Measurements from ENCODE around the gene CACNA1G.
A peak's percentile ranks its signal among the peaks of the same experiment; 100 is the strongest.

Gene CACNA1G

DNA sequence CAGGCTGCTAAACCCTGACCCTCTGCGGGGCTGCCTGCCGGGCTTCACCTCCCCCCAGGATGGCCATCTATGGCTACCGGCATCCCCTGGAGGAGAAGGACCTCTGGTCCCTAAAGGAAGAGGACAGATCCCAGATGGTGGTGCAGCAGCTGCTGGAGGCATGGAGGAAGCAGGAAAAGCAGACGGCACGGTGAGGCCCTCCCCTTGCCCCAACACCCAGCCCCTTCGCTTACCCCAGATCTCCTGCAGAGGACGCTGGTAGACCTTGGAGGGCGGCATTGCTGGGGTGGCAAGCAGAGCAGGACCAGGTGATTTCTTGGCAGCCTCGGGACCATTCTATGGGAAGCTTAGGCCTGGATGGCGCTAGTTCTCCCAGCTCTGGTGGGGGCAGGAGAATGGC lies 98.7 kb downstream of the CACNA1G start:
- DNase-seq (ENCODE audit: low read depth), result no peak
- TF ChIP-seq, protein P1, sequence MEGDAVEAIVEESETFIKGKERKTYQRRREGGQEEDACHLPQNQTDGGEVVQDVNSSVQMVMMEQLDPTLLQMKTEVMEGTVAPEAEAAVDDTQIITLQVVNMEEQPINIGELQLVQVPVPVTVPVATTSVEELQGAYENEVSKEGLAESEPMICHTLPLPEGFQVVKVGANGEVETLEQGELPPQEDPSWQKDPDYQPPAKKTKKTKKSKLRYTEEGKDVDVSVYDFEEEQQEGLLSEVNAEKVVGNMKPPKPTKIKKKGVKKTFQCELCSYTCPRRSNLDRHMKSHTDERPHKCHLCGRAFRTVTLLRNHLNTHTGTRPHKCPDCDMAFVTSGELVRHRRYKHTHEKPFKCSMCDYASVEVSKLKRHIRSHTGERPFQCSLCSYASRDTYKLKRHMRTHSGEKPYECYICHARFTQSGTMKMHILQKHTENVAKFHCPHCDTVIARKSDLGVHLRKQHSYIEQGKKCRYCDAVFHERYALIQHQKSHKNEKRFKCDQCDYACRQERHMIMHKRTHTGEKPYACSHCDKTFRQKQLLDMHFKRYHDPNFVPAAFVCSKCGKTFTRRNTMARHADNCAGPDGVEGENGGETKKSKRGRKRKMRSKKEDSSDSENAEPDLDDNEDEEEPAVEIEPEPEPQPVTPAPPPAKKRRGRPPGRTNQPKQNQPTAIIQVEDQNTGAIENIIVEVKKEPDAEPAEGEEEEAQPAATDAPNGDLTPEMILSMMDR (IDR thresholded peaks at IDR 0.05; ENCODE audit: low read depth, low read length), result no peak
- TF ChIP-seq MYC (IDR thresholded peaks at IDR 0.05; ENCODE audit: low read depth, low read length), result no peak
- no peak for TF ChIP-seq POLR2A (IDR thresholded peaks at IDR 0.05; ENCODE audit: extremely low read depth, insufficient read length)
- TF ChIP-seq, protein P2, sequence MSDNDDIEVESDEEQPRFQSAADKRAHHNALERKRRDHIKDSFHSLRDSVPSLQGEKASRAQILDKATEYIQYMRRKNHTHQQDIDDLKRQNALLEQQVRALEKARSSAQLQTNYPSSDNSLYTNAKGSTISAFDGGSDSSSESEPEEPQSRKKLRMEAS (IDR thresholded peaks at IDR 0.05; ENCODE audit: low read depth, low read length), result no peak
- H3K4me3 ChIP-seq (ENCODE audit: low read depth, low read length), result no peak overlapping the region

DNA sequence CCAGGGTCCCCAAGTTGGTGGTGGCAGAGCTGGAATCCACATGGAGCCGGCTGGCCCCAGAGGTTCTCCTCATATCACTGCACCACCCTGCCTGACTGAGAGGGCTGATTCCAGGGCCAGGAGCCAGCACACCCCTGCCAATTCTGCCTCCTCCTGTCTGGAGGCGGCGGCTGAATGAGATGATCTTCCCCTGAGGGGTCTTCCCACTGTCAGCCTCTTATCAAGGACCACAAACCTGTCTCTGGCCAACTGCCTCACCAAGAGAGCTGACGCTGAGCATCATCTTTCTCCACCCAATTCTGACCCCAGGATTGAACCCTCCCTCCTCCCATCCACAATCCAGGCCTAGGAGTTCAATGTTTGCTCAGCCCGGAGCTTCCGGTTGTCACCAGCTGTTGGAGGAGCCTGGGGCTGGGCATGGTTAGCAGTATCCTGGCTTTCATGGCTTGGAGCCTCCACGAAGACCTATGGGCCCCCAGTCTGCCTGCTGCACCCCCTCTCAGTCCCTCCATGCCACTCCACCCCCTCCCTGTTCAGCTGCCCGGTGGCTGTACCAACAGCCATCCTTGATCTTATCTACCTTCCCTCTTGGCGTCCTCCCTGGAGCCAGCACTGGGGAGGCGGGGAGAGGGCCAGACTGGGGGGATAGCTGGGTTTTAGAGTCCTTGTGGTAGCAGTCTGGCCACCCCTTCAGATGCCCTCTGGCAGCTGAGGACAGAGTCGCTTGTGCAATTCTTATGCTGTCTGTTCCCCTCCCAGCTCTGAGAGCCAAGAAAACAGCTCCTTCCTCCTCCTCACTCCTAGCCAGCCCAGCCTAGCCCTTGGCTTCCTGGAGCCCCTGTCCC lies 99.7 kb downstream of the CACNA1G start:
- peak; percentile 37 for DNase-seq (ENCODE audit: low read depth)
- TF ChIP-seq POLR2A (IDR thresholded peaks at IDR 0.05; ENCODE audit: extremely low read depth, insufficient read length) (no peak), MYC (IDR thresholded peaks at IDR 0.05; ENCODE audit: low read depth, low read length) (no peak)
- TF ChIP-seq, protein P2 (IDR thresholded peaks at IDR 0.05; ENCODE audit: low read depth, low read length), result no peak
- TF ChIP-seq, protein P1 (IDR thresholded peaks at IDR 0.05; ENCODE audit: low read depth, low read length), result no peak
- no peak overlapping the region for H3K4me3 ChIP-seq (ENCODE audit: low read depth, low read length)

DNA sequence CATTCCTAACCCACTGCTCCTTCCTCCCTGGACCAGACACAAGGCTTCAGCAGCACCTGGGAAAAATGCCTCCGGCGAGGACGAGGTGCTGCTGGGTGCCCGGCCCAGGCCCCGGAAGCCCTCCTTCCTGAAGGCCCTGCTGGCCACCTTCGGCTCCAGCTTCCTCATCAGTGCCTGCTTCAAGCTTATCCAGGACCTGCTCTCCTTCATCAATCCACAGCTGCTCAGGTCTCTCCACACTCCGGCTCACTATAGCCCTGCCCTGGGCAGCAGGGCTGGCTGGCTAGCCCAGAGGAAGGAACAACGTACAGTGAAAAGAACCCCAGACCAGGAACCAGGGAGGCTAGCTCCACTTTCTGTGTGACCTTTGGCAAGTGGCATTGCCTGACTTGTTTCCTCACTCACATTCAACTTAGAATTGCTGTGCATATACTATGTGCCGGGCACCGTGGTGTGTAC lies 100.4 kb downstream of the CACNA1G start:
- DNase-seq (ENCODE audit: low read depth), result no peak
- H3K4me3 ChIP-seq (ENCODE audit: low read depth, low read length), result no peak overlapping the region
- TF ChIP-seq, protein P2 (IDR thresholded peaks at IDR 0.05; ENCODE audit: low read depth, low read length), result no peak
- TF ChIP-seq POLR2A (IDR thresholded peaks at IDR 0.05; ENCODE audit: extremely low read depth, insufficient read length) (no peak), MYC (IDR thresholded peaks at IDR 0.05; ENCODE audit: low read depth, low read length) (no peak)
- TF ChIP-seq, protein P1 (IDR thresholded peaks at IDR 0.05; ENCODE audit: low read depth, low read length), result no peak

DNA sequence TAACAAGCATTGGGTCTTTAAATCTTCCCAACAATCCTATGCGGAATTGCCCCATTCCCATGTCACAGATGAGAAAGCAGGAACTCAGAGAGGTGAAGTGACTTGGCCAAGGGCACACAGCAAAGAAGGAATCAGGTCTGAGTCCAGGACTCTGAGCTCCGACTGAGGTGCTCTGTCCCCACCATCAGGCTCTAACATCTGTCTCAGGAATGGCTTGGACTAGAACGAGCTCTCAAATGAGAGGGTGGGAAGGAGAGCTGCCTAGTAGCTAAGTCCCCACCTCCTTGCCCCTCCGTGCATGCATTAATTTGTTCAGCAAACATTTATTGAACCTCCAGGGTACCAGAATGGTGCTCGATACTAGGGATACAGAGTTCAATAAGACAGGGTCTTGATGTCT lies 100.8 kb downstream of the CACNA1G start:
- TF ChIP-seq MYC (IDR thresholded peaks at IDR 0.05; ENCODE audit: low read depth, low read length) (no peak), POLR2A (IDR thresholded peaks at IDR 0.05; ENCODE audit: extremely low read depth, insufficient read length) (no peak)
- no peak overlapping the region for H3K4me3 ChIP-seq (ENCODE audit: low read depth, low read length)
- DNase-seq (ENCODE audit: low read depth), result no peak

DNA sequence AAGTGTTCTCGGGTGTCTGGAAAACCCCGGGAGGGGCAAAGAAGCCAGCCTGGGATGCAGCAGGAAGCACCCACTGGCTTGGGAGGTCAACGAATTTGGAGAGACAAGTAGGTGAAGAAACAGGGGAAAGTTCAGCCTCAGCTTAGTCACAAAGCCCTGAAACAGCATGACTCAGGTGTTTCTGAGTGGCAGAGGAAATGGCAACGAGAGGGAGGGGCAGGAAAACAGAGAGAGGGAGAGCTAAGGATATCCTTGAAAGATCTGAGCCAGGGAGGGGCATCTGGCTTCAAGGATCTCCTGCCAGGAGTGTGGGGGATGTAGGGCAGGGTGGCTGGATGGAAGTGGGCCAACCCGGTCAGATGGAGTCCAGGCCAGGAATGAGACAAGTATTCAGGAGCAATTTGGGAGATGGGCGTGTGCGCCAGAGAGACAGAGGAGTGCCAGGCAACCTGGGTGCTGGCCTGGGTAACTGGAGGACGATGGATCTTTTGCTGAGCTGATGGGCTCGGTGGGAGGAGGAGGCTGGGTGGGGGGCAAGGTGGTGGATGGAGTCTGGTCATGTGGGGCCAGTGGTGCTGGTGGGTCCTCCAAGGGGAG lies 101.4 kb downstream of the CACNA1G start:
- TF ChIP-seq, protein P1 (IDR thresholded peaks at IDR 0.05; ENCODE audit: low read depth, low read length), result no peak
- no peak for TF ChIP-seq POLR2A (IDR thresholded peaks at IDR 0.05; ENCODE audit: extremely low read depth, insufficient read length)
- TF ChIP-seq, protein P2 (IDR thresholded peaks at IDR 0.05; ENCODE audit: low read depth, low read length), result no peak
- TF ChIP-seq MYC (IDR thresholded peaks at IDR 0.05; ENCODE audit: low read depth, low read length), result no peak
- DNase-seq (ENCODE audit: low read depth), result peak; percentile 64

DNA sequence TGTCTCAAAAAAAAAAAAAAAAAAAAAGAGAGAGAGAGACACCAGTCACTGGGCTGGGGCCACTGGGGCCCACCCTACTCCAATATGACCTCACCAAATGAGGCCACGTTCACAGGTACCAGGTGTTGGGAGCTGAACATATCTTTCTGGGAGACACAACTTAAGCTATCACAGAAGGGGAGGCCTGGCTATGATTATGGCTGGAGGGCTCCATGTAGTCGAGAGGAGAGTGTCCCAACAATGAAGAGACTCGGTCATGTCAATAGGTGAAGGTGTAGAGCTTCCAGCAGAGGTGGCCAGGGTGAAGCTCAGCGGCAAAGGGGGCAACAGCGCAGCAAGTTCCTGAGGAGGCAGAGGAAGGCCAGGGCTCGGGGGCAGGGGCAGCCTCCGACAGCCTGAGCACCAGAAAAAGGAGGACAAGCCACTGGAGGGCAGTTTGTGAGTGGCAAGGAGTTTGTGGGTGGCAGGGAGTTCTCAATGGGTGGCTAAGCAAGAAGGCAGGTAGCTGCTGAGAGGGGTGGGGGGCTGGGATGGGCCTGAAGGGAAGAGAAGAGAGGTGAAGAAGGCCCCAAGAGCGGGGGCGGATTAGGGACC lies 102.2 kb downstream of the CACNA1G start:
- TF ChIP-seq, protein P2 (IDR thresholded peaks at IDR 0.05; ENCODE audit: low read depth, low read length), result no peak
- TF ChIP-seq POLR2A (IDR thresholded peaks at IDR 0.05; ENCODE audit: extremely low read depth, insufficient read length) (no peak), MYC (IDR thresholded peaks at IDR 0.05; ENCODE audit: low read depth, low read length) (no peak)
- TF ChIP-seq, protein P1 (IDR thresholded peaks at IDR 0.05; ENCODE audit: low read depth, low read length), result no peak
- DNase-seq (ENCODE audit: low read depth), result no peak
- no peak overlapping the region for H3K4me3 ChIP-seq (ENCODE audit: low read depth, low read length)

More for the DNA sequence above, 101.4 kb downstream of the CACNA1G start:
- H3K4me3 ChIP-seq (ENCODE audit: low read depth, low read length), result no peak overlapping the region
